ENCODE results near the gene HAP1. TPM values are rescaled to one million over a fixed set of nuclear protein-coding genes. Genes with fewer than 3 reads are reported as not detected.
"Not testable (repeated sequence)": the region's sequence is repeated elsewhere in the genome, so short reads cannot be mapped to it uniquely, and the experiment has no call there.

Gene HAP1
- total RNA-seq, 1 donor from 2014 or later, result 0.99 TPM

- DNase-seq (ENCODE audit: extremely low read depth, low read depth, low spot score), result no peak
These were observed 9.3 kb downstream of the HAP1 start for GRCh38 chr17:41725134-41725533.

GRCh38 chr17:41724476-41725050 lies 9.9 kb downstream of the HAP1 start:
- DNase-seq (ENCODE audit: extremely low read depth, low read depth, low spot score), result no peak

GRCh38 chr17:41723801-41724475 lies 10.5 kb downstream of the HAP1 start:
- no peak for DNase-seq (ENCODE audit: extremely low read depth, low read depth, low spot score)

- no peak for DNase-seq (ENCODE audit: extremely low read depth, low read depth, low spot score)
These were observed 12.2 kb downstream of the HAP1 start for GRCh38 chr17:41722231-41722630.

- no peak for DNase-seq (ENCODE audit: extremely low read depth, low read depth, low spot score)
These were observed 16.2 kb downstream of the HAP1 start for GRCh38 chr17:41718287-41718645.

GRCh38 chr17:41717408-41718286 lies 16.8 kb downstream of the HAP1 start:
- no peak for DNase-seq (ENCODE audit: extremely low read depth, low read depth, low spot score)

GRCh38 chr17:41711669-41712400 lies 22.6 kb downstream of the HAP1 start, which contains the start of gene GAST:
Gene GAST, plus strand, starts transcription at chr17:41712331. Its CDS starts 3,106 bp downstream, at chr17:41715437.
- no peak for DNase-seq (ENCODE audit: extremely low read depth, low read depth, low spot score)

GRCh38 chr17:41710472-41711090 lies 23.9 kb downstream of the HAP1 start:
- no peak for DNase-seq (ENCODE audit: extremely low read depth, low read depth, low spot score)

GRCh38 chr17:41707803-41708669 lies 26.4 kb downstream of the HAP1 start:
- no peak for DNase-seq (ENCODE audit: extremely low read depth, low read depth, low spot score)

GRCh38 chr17:41705271-41705991 lies 29.0 kb downstream of the HAP1 start:
- no peak for DNase-seq (ENCODE audit: extremely low read depth, low read depth, low spot score)

GRCh38 chr17:41702712-41703111 lies 31.7 kb downstream of the HAP1 start:
- DNase-seq (ENCODE audit: extremely low read depth, low read depth, low spot score), result no peak

GRCh38 chr17:41700843-41701242 lies 33.6 kb downstream of the HAP1 start:
- DNase-seq (ENCODE audit: extremely low read depth, low read depth, low spot score), result not testable (repeated sequence)

GRCh38 chr17:41697122-41697962 lies 37.1 kb downstream of the HAP1 start:
- no peak for DNase-seq (ENCODE audit: extremely low read depth, low read depth, low spot score)

- no peak for DNase-seq (ENCODE audit: extremely low read depth, low read depth, low spot score)
These were observed 38.3 kb downstream of the HAP1 start for GRCh38 chr17:41695954-41696757.

- DNase-seq (ENCODE audit: extremely low read depth, low read depth, low spot score), result no peak
These were observed 39.2 kb downstream of the HAP1 start for GRCh38 chr17:41695134-41695661.

- DNase-seq (ENCODE audit: extremely low read depth, low read depth, low spot score), result no peak
These were observed 41.5 kb downstream of the HAP1 start for GRCh38 chr17:41692722-41693521.

All from glomerular endothelial cell (primary cell).